GM12878 (cell line): ENCODE data around the gene OPN1SW. TPM values are rescaled to one million over a fixed set of nuclear protein-coding genes. Genes with fewer than 3 reads are reported as not detected.
A peak's percentile ranks its signal among the peaks of the same experiment; 100 is the strongest.

Experiments
- ATAC-seq: fragments of 200-7000 bp; cut with Tn5 transposase; 3 replicates; pipeline ENCODE4 v1.9.1; 2020; ENCODE audit warnings: mild to moderate bottlenecking, moderate library complexity
- BruUV-seq: library from RNA; stranded (reverse); fragments of 400-500 nt; replicated peaks from 2 replicates; lab custom pipeline; 2021; lab: Mats Ljungman, UMichigan
- CTCF ChIA-PET: fragments of 300-600 bp; sonication (Branson Sonifier 250); formaldehyde crosslinking; extraction: SDS; loops from one replicate; lab custom pipeline; 2021; ENCODE audit warnings: inconsistent platforms; lab: Yijun Ruan, JAX
- POLR2A ChIA-PET: fragments of 350-600 bp; formaldehyde crosslinking; extraction: SDS; loops from one replicate; lab custom pipeline; 2021; ENCODE audit warnings: inconsistent platforms; lab: Charles Lee
- RAD21 ChIA-PET: fragments of 300-600 bp; sonication (Branson Sonifier 250); formaldehyde crosslinking; loops from one replicate; lab custom pipeline; 2023; ENCODE audit warnings: antibody characterized with exemption; ENCODE audit not compliant: unreplicated experiment; lab: Charles Lee
- SMC1A ChIA-PET: fragments of 300-600 bp; sonication (Branson Sonifier 250); formaldehyde crosslinking; loops from one replicate; lab custom pipeline; 2023; ENCODE audit not compliant: unreplicated experiment, uncharacterized antibody; lab: Charles Lee
- DNase-seq: peaks from one replicate; pipeline ENCODE4 v3.0.0-alpha.2; 2011; ENCODE audit warnings: low read depth, low spot score
- FAIRE-seq: peaks from 3 replicates; lab custom pipeline; 2011; peaks lifted over from hg19 to GRCh38; lab: Jason Lieb, UNC
- H2AFZ ChIP-seq: 2 replicates; pipeline ENCODE4 v1.6.0; 2011; ENCODE audit warnings: low read depth, low read length, control low read depth; ENCODE audit not compliant: control insufficient read depth
- H3K27ac ChIP-seq: 2 replicates; pipeline ENCODE4 v1.5.1; 2011; ENCODE audit warnings: control low read depth; ENCODE audit not compliant: control insufficient read depth, insufficient read depth
- H3K27me3 ChIP-seq, 2 experiments: replicated peaks in 1 of 2; 2 replicates each; pipeline versions ENCODE4 v1.6.0 to v1.6.1; 2011; ENCODE audit warnings: low read length in 1 of 2; ENCODE audit not compliant: control insufficient read depth in 2 of 2, insufficient read depth in 2 of 2
- H3K36me3 ChIP-seq, 2 experiments: 2 replicates each; pipeline ENCODE4 v1.5.1; 2011; ENCODE audit warnings: low read length in 1 of 2; ENCODE audit not compliant: control insufficient read depth in 2 of 2, insufficient read depth in 2 of 2
- H3K4me1 ChIP-seq: 2 replicates; pipeline ENCODE4 v1.6.1; 2011; ENCODE audit warnings: mild to moderate bottlenecking, low read length, moderate library complexity, mixed read lengths; ENCODE audit not compliant: control insufficient read depth, insufficient read depth
- H3K4me2 ChIP-seq: 2 replicates; pipeline ENCODE4 v1.6.0; 2011; ENCODE audit warnings: control low read depth; ENCODE audit not compliant: control insufficient read depth, insufficient read depth
- H3K4me3 ChIP-seq: fragments of 200-600 bp; sonication (generic); 2 replicates; pipeline ENCODE4 v1.5.1; 2016
- H3K79me2 ChIP-seq: 2 replicates; pipeline ENCODE4 v1.6.0; 2011; ENCODE audit warnings: low read length; ENCODE audit not compliant: control insufficient read depth, insufficient read depth
- H3K9ac ChIP-seq: 2 replicates; pipeline ENCODE4 v1.8.0; 2011; ENCODE audit warnings: low read length, control low read depth, mixed read lengths; ENCODE audit not compliant: control insufficient read depth, insufficient read depth
- H3K9me3 ChIP-seq: replicated peaks from 3 replicates; pipeline ENCODE4 v1.5.1; 2011; ENCODE audit warnings: mild to moderate bottlenecking, low read length; ENCODE audit not compliant: control insufficient read depth, insufficient read depth
- H4K20me1 ChIP-seq: 2 replicates; pipeline ENCODE4 v1.6.0; 2011; ENCODE audit not compliant: control insufficient read depth, insufficient read depth
- ATF7 ChIP-seq: fragments of 450-650 bp; IDR thresholded peaks from 2 replicates; pipeline ENCODE4 v1.6.1; 2016; ENCODE audit warnings: low read depth, mild to moderate bottlenecking
- BRCA1 ChIP-seq: IDR thresholded peaks from 2 replicates; pipeline ENCODE4 v1.6.1; 2011; ENCODE audit warnings: low read depth, low read length, improper control_type of control experiment
- CREM ChIP-seq: IDR thresholded peaks from 2 replicates; pipeline ENCODE4 v1.6.1; 2014; ENCODE audit warnings: antibody characterized with exemption, low read depth
- EP300 ChIP-seq, 2 experiments: fragments of 150-350 bp in 1 of 2; IDR thresholded peaks; 2 replicates each; pipeline ENCODE4 v1.6.1; 2011 to 2012; ENCODE audit warnings: low read depth in 2 of 2, low read length in 2 of 2, borderline replicate concordance in 1 of 2, improper control_type of control experiment in 1 of 2, inconsistent platforms in 1 of 2; ENCODE audit not compliant: control insufficient read depth in 1 of 2
- FOXM1 ChIP-seq: IDR thresholded peaks from 2 replicates; pipeline ENCODE4 v1.6.1; 2012; ENCODE audit warnings: low read depth, mild to moderate bottlenecking, inconsistent platforms, low read length, moderate library complexity
- HSF1 ChIP-seq: fragments of 150-350 bp; IDR thresholded peaks from 2 replicates; pipeline ENCODE4 v1.6.1; 2014; ENCODE audit warnings: mild to moderate bottlenecking, low read depth, low read length
- KDM1A ChIP-seq: fragments of 200-600 bp; sonication (generic); IDR thresholded peaks from 2 replicates; pipeline ENCODE4 v1.6.1; 2016; ENCODE audit warnings: borderline replicate concordance
- MAX ChIP-seq: IDR thresholded peaks from 2 replicates; pipeline ENCODE4 v1.6.1; 2012; ENCODE audit warnings: low read depth, low read length, improper control_type of control experiment
- MYC ChIP-seq: IDR thresholded peaks from 2 replicates; pipeline ENCODE4 v1.6.1; 2011; ENCODE audit warnings: mild to moderate bottlenecking, low read length, moderate library complexity, inconsistent platforms; ENCODE audit not compliant: insufficient read depth, insufficient replicate concordance, insufficient read length, severe bottlenecking
- PAX5 ChIP-seq: IDR thresholded peaks from 2 replicates; pipeline ENCODE4 v1.6.1; 2011; ENCODE audit warnings: low read depth, low read length, borderline replicate concordance
- POLR2AphosphoS2 ChIP-seq: IDR thresholded peaks from 2 replicates; pipeline ENCODE4 v1.6.1; 2011; ENCODE audit warnings: low read depth, mild to moderate bottlenecking, low read length, improper control_type of control experiment, moderate library complexity
- RB1 ChIP-seq: fragments of 450-650 bp; formaldehyde crosslinking; IDR thresholded peaks from 2 replicates; pipeline ENCODE4 v1.6.1; 2017; ENCODE audit warnings: mild to moderate bottlenecking, borderline replicate concordance
- RUNX3 ChIP-seq: IDR thresholded peaks from 2 replicates; pipeline ENCODE4 v1.6.1; 2012; ENCODE audit warnings: low read length, inconsistent platforms
- SRF ChIP-seq, 2 experiments: IDR thresholded peaks; 2 replicates each; pipeline ENCODE4 v1.6.1; 2011; ENCODE audit warnings: low read depth in 2 of 2, low read length in 2 of 2, mild to moderate bottlenecking in 1 of 2, moderate library complexity in 1 of 2
- TCF12 ChIP-seq: IDR thresholded peaks from 2 replicates; pipeline ENCODE4 v1.6.1; 2011; ENCODE audit warnings: low read depth, mild to moderate bottlenecking, low read length
- WGBS: methylation state at CpG from one replicate; pipeline ENCODE4 v1.1.6; 2016; ENCODE audit warnings: low lambda C conversion rate; ENCODE audit not compliant: insufficient replicate concordance, insufficient coverage; ENCODE audit errors: missing lambda C conversion rate; 5-methylcytosine and 5-hydroxymethylcytosine counted together
- in situ Hi-C: fragments of 300-500 bp; cut with MboI; formaldehyde crosslinking; loops from 9 replicates; pipeline ENCODE4 v1.14.3; 2018; ENCODE audit warnings: mixed read lengths
- intact Hi-C: fragments of 100-400 bp; cut with micrococcal nuclease; formaldehyde crosslinking; loops from one replicate; pipeline ENCODE4 v1.14.2; 2022; ENCODE audit not compliant: unreplicated experiment
- polyA plus RNA-seq, 11 experiments: library from polyadenylated mRNA; depleted of rRNA in 4 of 11; unstranded in 6 of 11; stranded (reverse) in 5 of 11; fragments of >200 nt; fragmentation: Nextera tagmentation in 4 of 11; fragmentation: Illumina TruSeq in 1 of 11; extraction: Ambion mirVana in 4 of 11; extraction: Trizol in 1 of 11; gene quantifications; 1 replicate in 1 of 11; 2 replicates in 10 of 11; pipeline versions ENCODE4 v1.2.1 to v1.2.3, GENCODE V29; 2011 to 2016; ENCODE audit warnings: inconsistent platforms in 2 of 11, missing spikeins in 2 of 11, low read depth in 1 of 11
- total RNA-seq, 4 experiments: library from RNA; depleted of rRNA in 3 of 4; stranded (reverse); fragments of >200 nt in 3 of 4; fragmentation: Illumina TruSeq in 1 of 4; extraction: Trizol in 1 of 4; gene quantifications; 2 replicates each; pipeline versions ENCODE4 v1.2.1 to v1.2.3, GENCODE V29; 2013 to 2021
- TF ChIP-seq, protein P1 (sequence below): fragments of 450-650 bp; IDR thresholded peaks from 2 replicates; pipeline ENCODE4 v1.6.1; 2017; ENCODE audit warnings: borderline replicate concordance

The OPN1SW gene
- total and polyA plus RNA-seq, 10 of the 15 experiments (the other 5 are each of a cell fraction or from before 2014, with no cell fraction given): 0.11 to 0.35 (median 0.19) TPM; not detected in 6

GRCh38 chr7:128742206-128742605 is 33.4 kb downstream of the OPN1SW start:
- DNase-seq (no peak), ATAC-seq (no peak), FAIRE-seq (no peak)
- peaks cover 79% of the 10 kb centered on the region for H3K79me2 ChIP-seq
- TF ChIP-seq BRCA1 (no peak), EP300 (IDR thresholded peaks at IDR 0.05; ENCODE audit: borderline replicate concordance in 1 of 2, control insufficient read depth in 1 of 2, low read depth in 2 of 2, low read length in 2 of 2) (no peak), KDM1A (no peak), ATF7 (no peak), MYC (no peak), RUNX3 (no peak), RB1 (no peak), FOXM1 (no peak), PAX5 (no peak), TCF12 (no peak), MAX (no peak), HSF1 (no peak), SRF (IDR thresholded peaks at IDR 0.05; ENCODE audit: low read depth in 2 of 2, low read length in 2 of 2) (no peak), CREM (no peak), POLR2AphosphoS2 (no peak)
- TF ChIP-seq, protein P1, sequence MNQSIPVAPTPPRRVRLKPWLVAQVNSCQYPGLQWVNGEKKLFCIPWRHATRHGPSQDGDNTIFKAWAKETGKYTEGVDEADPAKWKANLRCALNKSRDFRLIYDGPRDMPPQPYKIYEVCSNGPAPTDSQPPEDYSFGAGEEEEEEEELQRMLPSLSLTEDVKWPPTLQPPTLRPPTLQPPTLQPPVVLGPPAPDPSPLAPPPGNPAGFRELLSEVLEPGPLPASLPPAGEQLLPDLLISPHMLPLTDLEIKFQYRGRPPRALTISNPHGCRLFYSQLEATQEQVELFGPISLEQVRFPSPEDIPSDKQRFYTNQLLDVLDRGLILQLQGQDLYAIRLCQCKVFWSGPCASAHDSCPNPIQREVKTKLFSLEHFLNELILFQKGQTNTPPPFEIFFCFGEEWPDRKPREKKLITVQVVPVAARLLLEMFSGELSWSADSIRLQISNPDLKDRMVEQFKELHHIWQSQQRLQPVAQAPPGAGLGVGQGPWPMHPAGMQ: no peak
- WGBS: 79% methylated on average over 4 of the region's 4 CpGs
- H3K27me3 ChIP-seq: no peaks in the 10 kb centered on the region
- no TSS peak for BruUV-seq
- H3K36me3 ChIP-seq: no peaks in the 10 kb centered on the region
- ChIA-PET POLR2A (interaction anchor here (0.6 to 1.0 kb wide), 5 partner anchors 9 to 131 kb away, joined by 3 to 4 read pairs (median 3); no protein-coding TSS in a partner anchor), RAD21 (interaction anchor here (1.0 to 1.8 kb wide), 2 partner anchors 34 to 141 kb away, joined by 3 to 4 read pairs; no protein-coding TSS in a partner anchor), SMC1A (interaction anchor here (0.9 to 3.2 kb wide), 8 partner anchors 10 to 421 kb away, joined by 3 to 16 read pairs (median 4); no protein-coding TSS in a partner anchor), CTCF (interaction anchor here (0.8 to 2.7 kb wide), 7 partner anchors 9 to 476 kb away, joined by 3 to 8 read pairs (median 3); partner anchors contain the start of genes ATP6V1F and GARIN1A)
- H3K9me3 ChIP-seq: no peaks in the 10 kb centered on the region
- peaks cover 5% of the 10 kb centered on the region; the same call in 1 of the 2 replicates for H3K4me1 ChIP-seq
- intact Hi-C loops (no loop called here), in situ Hi-C loops (no loop called here)
- H3K27ac ChIP-seq: no peak overlapping the region
- no peak overlapping the region for H3K9ac ChIP-seq
- H3K4me2 ChIP-seq: peak overlapping the region; percentile 28; the same call in 1 of the 2 replicates
- H3K4me3 ChIP-seq: no peak overlapping the region
- H2AFZ ChIP-seq: no peak overlapping the region
- H4K20me1 ChIP-seq: no peaks in the 10 kb centered on the region
